ENCODE results near the gene HOXC12.

DNA sequence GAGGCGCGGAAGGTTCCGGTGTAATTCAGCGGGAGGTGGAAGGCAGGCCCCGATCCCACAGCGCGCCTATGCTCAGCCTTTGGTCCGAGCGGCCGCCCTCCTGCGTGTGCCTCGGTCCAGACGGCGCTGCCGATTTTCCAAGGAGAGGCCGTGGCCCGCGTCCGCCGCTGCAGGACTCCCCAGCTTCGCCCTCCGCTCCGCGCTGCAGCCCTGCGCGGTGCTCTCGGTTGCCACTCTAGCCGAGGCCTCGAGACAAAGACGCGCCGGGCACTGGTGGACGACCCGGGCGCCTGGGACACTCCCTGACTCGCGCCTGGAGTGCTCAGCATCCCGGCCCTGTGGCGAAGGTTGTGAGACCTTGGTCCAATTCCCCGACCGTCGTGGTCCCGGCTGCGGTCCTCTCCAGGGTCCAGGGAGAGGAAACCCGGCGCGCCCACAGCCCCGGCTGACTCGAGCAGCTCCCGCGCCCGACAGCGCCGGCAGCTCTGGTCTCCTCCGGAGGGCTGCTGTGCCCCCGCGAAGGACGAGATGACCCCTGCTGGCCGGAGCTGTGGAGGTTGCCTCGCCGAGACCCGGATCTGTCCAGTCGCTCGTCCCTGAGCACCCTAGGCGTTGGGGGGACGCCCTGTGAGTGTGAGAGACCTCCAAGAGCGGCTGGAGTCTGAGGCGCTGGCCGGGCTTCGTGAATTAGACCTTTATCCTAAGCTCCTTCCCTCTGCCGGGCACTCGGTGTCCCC is 6.5 kb downstream of the HOXC12 start:
- TF ChIP-seq CTCF (IDR thresholded peaks at IDR 0.05) (no peak), EZH2 (IDR thresholded peaks at IDR 0.05; ENCODE audit: borderline replicate concordance, insufficient read depth, low read depth, low read length, poor library complexity, severe bottlenecking) (peak; percentile 37)
